Measurements from ENCODE around the gene HEATR9.

HEATR9 gene

GRCh38 chr17:35817196-35817595 lies 51.5 kb downstream of the HEATR9 start:
- H3K27ac ChIP-seq (ENCODE audit: low read depth, low read length, poor library complexity, severe bottlenecking), result no peak overlapping the region

GRCh38 chr17:35816723-35817122 lies 52.0 kb downstream of the HEATR9 start:
- no peak overlapping the region for H3K4me2 ChIP-seq (ENCODE audit: low read length)
- no peak overlapping the region for H3K27ac ChIP-seq (ENCODE audit: low read depth, low read length, poor library complexity, severe bottlenecking)
- peaks cover 83% of the 10 kb centered on the region for H3K79me2 ChIP-seq (ENCODE audit: insufficient read depth, low read length)
- H2AFZ ChIP-seq (ENCODE audit: low read length), result no peak overlapping the region
- no peaks in the 10 kb centered on the region for H3K27me3 ChIP-seq (ENCODE audit: insufficient read depth, low read length)
- H3K9ac ChIP-seq (ENCODE audit: low read length), result no peak overlapping the region
- TF ChIP-seq EZH2 (IDR thresholded peaks at IDR 0.05; ENCODE audit: borderline replicate concordance, low read length), result no peak
- no peak for TF ChIP-seq CTCF (IDR thresholded peaks at IDR 0.05; ENCODE audit: low read length)
- no peak overlapping the region for H3K4me3 ChIP-seq (ENCODE audit: low read depth, low read length, poor library complexity, severe bottlenecking)
- no peaks in the 10 kb centered on the region for H3K9me3 ChIP-seq (ENCODE audit: low read length)
- peaks cover 75% of the 10 kb centered on the region for H3K36me3 ChIP-seq (ENCODE audit: insufficient read depth, low read length)
- peaks cover 5% of the 10 kb centered on the region for H3K4me1 ChIP-seq (ENCODE audit: insufficient read depth, low read length, severe bottlenecking)
- peaks cover 3% of the 10 kb centered on the region; the same call in 1 of the 2 replicates for H4K20me1 ChIP-seq (ENCODE audit: insufficient read depth, low read length)
- H3F3A ChIP-seq (ENCODE audit: insufficient read depth, low read length), result no peaks in the 10 kb centered on the region
- H3K9me2 ChIP-seq (ENCODE audit: low read depth, low read length), result no peaks in the 10 kb centered on the region

More at GRCh38 chr17:35817196-35817595, 51.5 kb downstream of the HEATR9 start:
- Histone ChIP-seq H3K4me2 (ENCODE audit: low read length) (no peak overlapping the region), H3K9me2 (ENCODE audit: low read depth, low read length) (no peaks in the 10 kb centered on the region), H3K36me3 (ENCODE audit: insufficient read depth, low read length) (peaks cover 75% of the 10 kb centered on the region), H4K20me1 (ENCODE audit: insufficient read depth, low read length) (peaks cover 3% of the 10 kb centered on the region; the same call in 1 of the 2 replicates), H3K27me3 (ENCODE audit: insufficient read depth, low read length) (no peaks in the 10 kb centered on the region), H2AFZ (ENCODE audit: low read length) (no peak overlapping the region), H3F3A (ENCODE audit: insufficient read depth, low read length) (no peaks in the 10 kb centered on the region), H3K4me3 (ENCODE audit: low read depth, low read length, poor library complexity, severe bottlenecking) (no peak overlapping the region), H3K9me3 (ENCODE audit: low read length) (no peaks in the 10 kb centered on the region), H3K4me1 (ENCODE audit: insufficient read depth, low read length, severe bottlenecking) (peaks cover under 1% of the 10 kb centered on the region), H3K9ac (ENCODE audit: low read length) (no peak overlapping the region), H3K79me2 (ENCODE audit: insufficient read depth, low read length) (peaks cover 79% of the 10 kb centered on the region)
- TF ChIP-seq CTCF (IDR thresholded peaks at IDR 0.05; ENCODE audit: low read length) (no peak), EZH2 (IDR thresholded peaks at IDR 0.05; ENCODE audit: borderline replicate concordance, low read length) (no peak)

GRCh38 chr17:35812456-35812855 lies 56.2 kb downstream of the HEATR9 start:
- no peak overlapping the region for H3K9ac ChIP-seq (ENCODE audit: low read length)
- H4K20me1 ChIP-seq (ENCODE audit: insufficient read depth, low read length), result peaks cover 5% of the 10 kb centered on the region; the same call in 1 of the 2 replicates
- H3K36me3 ChIP-seq (ENCODE audit: insufficient read depth, low read length), result peaks cover 48% of the 10 kb centered on the region; the same call in 1 of the 2 replicates
- no peak overlapping the region for H2AFZ ChIP-seq (ENCODE audit: low read length)
- peaks cover 29% of the 10 kb centered on the region for H3K4me1 ChIP-seq (ENCODE audit: insufficient read depth, low read length, severe bottlenecking)
- H3K27ac ChIP-seq (ENCODE audit: low read depth, low read length, poor library complexity, severe bottlenecking), result no peak overlapping the region
- H3K9me2 ChIP-seq (ENCODE audit: low read depth, low read length), result no peaks in the 10 kb centered on the region
- TF ChIP-seq CTCF (IDR thresholded peaks at IDR 0.05; ENCODE audit: low read length) (no peak), EZH2 (IDR thresholded peaks at IDR 0.05; ENCODE audit: borderline replicate concordance, low read length) (no peak)
- H3K4me2 ChIP-seq (ENCODE audit: low read length), result no peak overlapping the region
- no peaks in the 10 kb centered on the region for H3K27me3 ChIP-seq (ENCODE audit: insufficient read depth, low read length)
- H3K4me3 ChIP-seq (ENCODE audit: low read depth, low read length, poor library complexity, severe bottlenecking), result no peak overlapping the region
- H3F3A ChIP-seq (ENCODE audit: insufficient read depth, low read length), result no peaks in the 10 kb centered on the region
- peaks cover 78% of the 10 kb centered on the region for H3K79me2 ChIP-seq (ENCODE audit: insufficient read depth, low read length)
- no peaks in the 10 kb centered on the region for H3K9me3 ChIP-seq (ENCODE audit: low read length)
